Breast epithelium (tissue), 3 donors: Measurements from ENCODE around the gene PALLD.

ENCODE experiments used
- POLR2AphosphoS5 ChIP-seq, 3 donors: sonication (generic); formaldehyde crosslinking; IDR thresholded peaks; one replicate each; pipeline ENCODE4 v1.6.1; 2017; ENCODE audit warnings: antibody characterized with exemption in 3 of 3
- TF ChIP-seq, protein P1 (sequence below), 3 donors: fragments of 450-650 bp; IDR thresholded peaks; one replicate each; pipeline ENCODE4 v1.5.1; 2016 to 2017; ENCODE audit warnings: antibody characterized with exemption in 3 of 3, mild to moderate bottlenecking in 3 of 3, moderate library complexity in 3 of 3

DNA sequence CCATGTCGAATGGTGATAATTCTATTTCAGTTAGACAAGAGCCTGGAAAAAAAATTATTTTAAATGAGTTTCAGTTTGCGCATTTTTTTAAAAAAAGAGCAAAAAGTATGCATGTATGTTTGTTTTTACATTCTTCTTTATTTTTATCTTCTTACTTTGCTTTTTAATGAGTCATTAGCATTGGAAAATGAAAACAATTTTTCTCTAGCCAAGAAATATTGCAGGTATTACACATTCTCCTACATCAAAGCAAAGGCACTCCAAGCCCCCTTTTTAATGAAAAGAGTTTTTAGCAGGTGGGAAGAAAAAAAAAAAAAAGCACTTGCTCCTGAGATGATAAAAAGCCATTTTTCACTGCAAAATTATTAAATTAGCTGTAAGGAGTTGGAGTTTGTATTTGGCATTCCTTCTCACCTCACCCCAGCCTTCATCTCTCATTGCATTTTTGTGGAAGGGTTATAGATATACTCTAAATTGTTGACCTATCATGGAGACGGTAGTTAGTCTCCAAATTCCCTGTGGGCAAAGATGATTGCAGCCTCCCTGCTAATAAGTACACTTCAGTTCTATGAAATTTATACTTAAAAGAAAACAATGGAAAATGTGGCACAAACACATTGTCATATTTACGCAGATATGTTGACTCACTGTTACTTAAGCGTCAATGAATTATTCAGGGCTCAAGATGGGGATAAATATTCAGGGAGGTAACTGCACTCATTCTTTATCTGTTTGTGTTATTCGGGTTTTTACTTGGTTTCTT is 43.8 kb downstream of the PALLD start:
- TF ChIP-seq, protein P1, sequence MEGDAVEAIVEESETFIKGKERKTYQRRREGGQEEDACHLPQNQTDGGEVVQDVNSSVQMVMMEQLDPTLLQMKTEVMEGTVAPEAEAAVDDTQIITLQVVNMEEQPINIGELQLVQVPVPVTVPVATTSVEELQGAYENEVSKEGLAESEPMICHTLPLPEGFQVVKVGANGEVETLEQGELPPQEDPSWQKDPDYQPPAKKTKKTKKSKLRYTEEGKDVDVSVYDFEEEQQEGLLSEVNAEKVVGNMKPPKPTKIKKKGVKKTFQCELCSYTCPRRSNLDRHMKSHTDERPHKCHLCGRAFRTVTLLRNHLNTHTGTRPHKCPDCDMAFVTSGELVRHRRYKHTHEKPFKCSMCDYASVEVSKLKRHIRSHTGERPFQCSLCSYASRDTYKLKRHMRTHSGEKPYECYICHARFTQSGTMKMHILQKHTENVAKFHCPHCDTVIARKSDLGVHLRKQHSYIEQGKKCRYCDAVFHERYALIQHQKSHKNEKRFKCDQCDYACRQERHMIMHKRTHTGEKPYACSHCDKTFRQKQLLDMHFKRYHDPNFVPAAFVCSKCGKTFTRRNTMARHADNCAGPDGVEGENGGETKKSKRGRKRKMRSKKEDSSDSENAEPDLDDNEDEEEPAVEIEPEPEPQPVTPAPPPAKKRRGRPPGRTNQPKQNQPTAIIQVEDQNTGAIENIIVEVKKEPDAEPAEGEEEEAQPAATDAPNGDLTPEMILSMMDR (IDR thresholded peaks at IDR 0.05) = no peak
- TF ChIP-seq POLR2AphosphoS5 (IDR thresholded peaks at IDR 0.05) = no peak
